ENCODE data around the gene SIGLEC8. TPM values are rescaled to one million over a fixed set of nuclear protein-coding genes. Genes with fewer than 3 reads are reported as not detected.

The SIGLEC8 gene
- total RNA-seq = not detected in 2 replicates

GRCh38 chr19:51458051-51458645 lies at the start of gene SIGLEC8:
TSS of gene SIGLEC8 (minus strand) at chr19:51458454. CDS start at chr19:51458387, 67 bp downstream.

GRCh38 chr19:51501594-51502263 lies 43.5 kb upstream of the SIGLEC8 start, which contains the start of gene SIGLEC12:
TSS of gene SIGLEC12 (minus strand) at chr19:51501800. CDS start at chr19:51501733, 67 bp downstream.

GRCh38 chr19:51478381-51479234 lies 20.4 kb upstream of the SIGLEC8 start, which contains the start of gene CEACAM18:
TSS of gene CEACAM18 (plus strand) at chr19:51478539.

GRCh38 chr19:51417107-51417809 lies 41.0 kb downstream of the SIGLEC8 start, which contains the start of gene SIGLEC10:
TSS of gene SIGLEC10 (minus strand) at chr19:51417642. CDS start at chr19:51417581, 61 bp downstream.

Other genes starting within 250 kb of the SIGLEC8 start
- gene CD33, start 233.4 kb downstream of the SIGLEC8 start, total RNA-seq = not detected in 2 replicates
- not detected in 2 replicates for gene SIGLECL1, start 207.4 kb downstream of the SIGLEC8 start, total RNA-seq
- gene IGLON5, start 146.8 kb downstream of the SIGLEC8 start, total RNA-seq = under 0.01 TPM in 1 of 2 replicates, not detected in the other
- 0.18 and 0.19 TPM in 2 replicates for gene VSIG10L, start 116.3 kb downstream of the SIGLEC8 start, total RNA-seq
- gene ETFB, start 92.1 kb downstream of the SIGLEC8 start, total RNA-seq = 121 and 134 TPM in 2 replicates
- 0.18 TPM in 1 of 2 replicates, not detected in the other for gene CLDND2, start 89.5 kb downstream of the SIGLEC8 start, total RNA-seq
- gene NKG7, start 85.8 kb downstream of the SIGLEC8 start, total RNA-seq = not detected in 2 replicates
- gene LIM2, start 70.5 kb downstream of the SIGLEC8 start, total RNA-seq = not detected in 2 replicates
- gene C19orf84, start 67.9 kb downstream of the SIGLEC8 start, total RNA-seq = not detected in 2 replicates
- not detected in 2 replicates for gene SIGLEC10, start 40.8 kb downstream of the SIGLEC8 start, total RNA-seq
- gene CEACAM18, start 20.1 kb upstream of the SIGLEC8 start, total RNA-seq = not detected in 2 replicates
- not detected in 2 replicates for gene SIGLEC12, start 43.3 kb upstream of the SIGLEC8 start, total RNA-seq
- not detected in 2 replicates for gene SIGLEC6, start 73.2 kb upstream of the SIGLEC8 start, total RNA-seq
- 4.2 and 8.6 TPM in 2 replicates for gene ZNF175, start 112.8 kb upstream of the SIGLEC8 start, total RNA-seq
- not detected in 2 replicates for gene SIGLEC5, start 171.9 kb upstream of the SIGLEC8 start, total RNA-seq
- gene SIGLEC14, start 188.4 kb upstream of the SIGLEC8 start, total RNA-seq = under 0.01 TPM in 1 of 2 replicates, not detected in the other
- 4.0 and 11.6 TPM in 2 replicates for gene SPACA6, start 234.9 kb upstream of the SIGLEC8 start, total RNA-seq

All from endothelial cell of coronary artery (primary cell).